ENCODE data around the gene LCOR.

DNA sequence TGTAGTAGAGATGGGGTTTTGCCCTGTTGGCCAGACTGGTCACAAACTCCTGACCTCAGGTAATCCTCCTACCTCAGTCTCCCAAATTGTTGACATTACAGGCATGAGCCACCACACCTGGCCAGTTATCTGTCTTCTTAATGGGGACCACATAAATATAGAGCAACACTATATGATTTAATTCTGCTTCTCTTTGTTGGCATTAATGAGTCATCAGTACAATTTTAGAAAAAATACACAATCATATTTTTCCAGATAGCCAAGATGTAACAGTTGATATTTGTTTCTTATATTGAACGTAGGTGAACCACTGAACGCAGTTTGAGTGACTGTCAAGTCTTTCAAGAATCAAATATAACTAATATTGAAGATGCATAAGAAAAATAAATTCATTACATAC lies 48.5 kb downstream of the LCOR start:
- no peak for TF ChIP-seq CTCF (conservative IDR thresholded peaks at IDR 0.05; ENCODE audit: low read depth, low read length)
- TF ChIP-seq EZH2 (IDR thresholded peaks at IDR 0.05; ENCODE audit: borderline replicate concordance, low read depth, low read length, poor library complexity, severe bottlenecking), result no peak

Measured in A673 (cell line).